ENCODE data around the gene SLITRK6. TPM values are rescaled to one million over a fixed set of nuclear protein-coding genes. Genes with fewer than 3 reads are reported as not detected.
"Not testable (repeated sequence)": the region's sequence is repeated elsewhere in the genome, so short reads cannot be mapped to it uniquely, and the experiment has no call there.

The SLITRK6 gene
- total RNA-seq (2014; rRNA removed; shearing (Covaris generic)) = not detected in 2 replicates

GRCh38 chr13:85799097-85799582, at the start of gene SLITRK6:
Gene SLITRK6 (minus strand): TSS chr13:85799419. CDS start chr13:85796508, 2,911 bp downstream.
- DNase-seq (ENCODE audit: low spot score) = peak; percentile 29
- in situ Hi-C loops (cut with HindIII; ENCODE audit: low sequenced_read_pairs) = no loop called here

GRCh38 chr13:85847012-85847411, 47.8 kb upstream of the SLITRK6 start:
- DNase-seq (ENCODE audit: low spot score) = no peak
- in situ Hi-C loops (cut with HindIII; ENCODE audit: low sequenced_read_pairs) = no loop called here

GRCh38 chr13:85841427-85841826, 42.2 kb upstream of the SLITRK6 start:
- in situ Hi-C loops (cut with HindIII; ENCODE audit: low sequenced_read_pairs) = no loop called here
- DNase-seq (ENCODE audit: low spot score) = no peak

GRCh38 chr13:85833921-85834320, 34.7 kb upstream of the SLITRK6 start:
- no peak for DNase-seq (ENCODE audit: low spot score)
- in situ Hi-C loops (cut with HindIII; ENCODE audit: low sequenced_read_pairs) = no loop called here

- peak; percentile 29 for DNase-seq (ENCODE audit: low spot score)
- in situ Hi-C loops (cut with HindIII; ENCODE audit: low sequenced_read_pairs) = no loop called here
These were observed 29.0 kb upstream of the SLITRK6 start for GRCh38 chr13:85828094-85828684.

GRCh38 chr13:85825454-85825853, 26.2 kb upstream of the SLITRK6 start:
- no peak for DNase-seq (ENCODE audit: low spot score)
- in situ Hi-C loops (cut with HindIII; ENCODE audit: low sequenced_read_pairs) = no loop called here

- in situ Hi-C loops (cut with HindIII; ENCODE audit: low sequenced_read_pairs) = no loop called here
- no peak for DNase-seq (ENCODE audit: low spot score)
These were observed 24.6 kb upstream of the SLITRK6 start for GRCh38 chr13:85823832-85824231.

- in situ Hi-C loops (cut with HindIII; ENCODE audit: low sequenced_read_pairs) = no loop called here
- no peak for DNase-seq (ENCODE audit: low spot score)
These were observed 20.3 kb upstream of the SLITRK6 start for GRCh38 chr13:85819513-85819912.

- in situ Hi-C loops (cut with HindIII; ENCODE audit: low sequenced_read_pairs) = no loop called here
- no peak for DNase-seq (ENCODE audit: low spot score)
These were observed 17.2 kb upstream of the SLITRK6 start for GRCh38 chr13:85816413-85816812.

- in situ Hi-C loops (cut with HindIII; ENCODE audit: low sequenced_read_pairs) = no loop called here
- no peak for DNase-seq (ENCODE audit: low spot score)
These were observed 13.1 kb upstream of the SLITRK6 start for GRCh38 chr13:85812282-85812681.

- in situ Hi-C loops (cut with HindIII; ENCODE audit: low sequenced_read_pairs) = no loop called here
- DNase-seq (ENCODE audit: low spot score) = no peak
These were observed 9.6 kb upstream of the SLITRK6 start for GRCh38 chr13:85808811-85809210.

- in situ Hi-C loops (cut with HindIII; ENCODE audit: low sequenced_read_pairs) = no loop called here
- DNase-seq (ENCODE audit: low spot score) = peak; percentile 72
These were observed 7.4 kb upstream of the SLITRK6 start for GRCh38 chr13:85806553-85807175.

- in situ Hi-C loops (cut with HindIII; ENCODE audit: low sequenced_read_pairs) = no loop called here
- no peak for DNase-seq (ENCODE audit: low spot score)
These were observed 663 bp downstream of the SLITRK6 start for GRCh38 chr13:85798556-85798955.

- in situ Hi-C loops (cut with HindIII; ENCODE audit: low sequenced_read_pairs) = no loop called here
- no peak for DNase-seq (ENCODE audit: low spot score)
These were observed 1.9 kb downstream of the SLITRK6 start for GRCh38 chr13:85797311-85797710.

GRCh38 chr13:85785205-85785604, 14.0 kb downstream of the SLITRK6 start:
- in situ Hi-C loops (cut with HindIII; ENCODE audit: low sequenced_read_pairs) = no loop called here
- DNase-seq (ENCODE audit: low spot score) = no peak

GRCh38 chr13:85772367-85772766, 26.9 kb downstream of the SLITRK6 start:
- no peak for DNase-seq (ENCODE audit: low spot score)
- in situ Hi-C loops (cut with HindIII; ENCODE audit: low sequenced_read_pairs) = no loop called here

GRCh38 chr13:85771856-85772255, 27.4 kb downstream of the SLITRK6 start:
- DNase-seq (ENCODE audit: low spot score) = no peak
- in situ Hi-C loops (cut with HindIII; ENCODE audit: low sequenced_read_pairs) = no loop called here

GRCh38 chr13:85768946-85769345, 30.3 kb downstream of the SLITRK6 start:
- no peak for DNase-seq (ENCODE audit: low spot score)
- in situ Hi-C loops (cut with HindIII; ENCODE audit: low sequenced_read_pairs) = no loop called here

- in situ Hi-C loops (cut with HindIII; ENCODE audit: low sequenced_read_pairs) = no loop called here
- DNase-seq (ENCODE audit: low spot score) = no peak
These were observed 44.1 kb downstream of the SLITRK6 start for GRCh38 chr13:85755123-85755522.

- in situ Hi-C loops (cut with HindIII; ENCODE audit: low sequenced_read_pairs); DNase-seq (ENCODE audit: low spot score): not testable (repeated sequence)
These were observed 55.9 kb downstream of the SLITRK6 start for GRCh38 chr13:85743201-85743770.
